Renal cortex interstitium (tissue), 15 donors: Measurements from ENCODE around the gene DNAJC16. TPM values are rescaled to one million over a fixed set of nuclear protein-coding genes. Genes with fewer than 3 reads are reported as not detected.
"Not testable (repeated sequence)": the region's sequence is repeated elsewhere in the genome, so short reads cannot be mapped to it uniquely, and the experiment has no call there.

ENCODE experiments used
- DNase-seq, 11 donors: peaks; one replicate each; pipeline ENCODE4 v3.0.0-alpha.2; 2013; ENCODE audit warnings: low read depth in 9 of 11, low spot score in 4 of 11; ENCODE audit errors: extremely low read depth in 1 of 11
- long read RNA-seq, 16 experiments: transcript quantifications; one replicate each; lab custom pipeline, GENCODE V29; 2026
- polyA plus RNA-seq, 3 donors: library from polyadenylated mRNA; unstranded; fragments of 120-200 nt; gene quantifications; one replicate each; pipeline ENCODE4 v1.2.1, GENCODE V29; 2013; ENCODE audit not compliant: insufficient read length in 3 of 3

DNAJC16 gene
- 10 to 100 TPM; 27.0 to 40.5 (median 31.6) TPM for polyA plus RNA-seq
- long read RNA-seq, donor 1, full-length matches to known transcripts, result 4 of 21 reads
- long read RNA-seq, donor 1, partial matches to known transcripts, result 17 of 21 reads
- long read RNA-seq, donor 1, other reads (novel, unspliced or antisense), result 0 of 21 reads
- long read RNA-seq, donor 2, full-length matches to known transcripts, result 3 of 20 reads
- long read RNA-seq, donor 2, partial matches to known transcripts, result 17 of 20 reads
- long read RNA-seq, donor 2, other reads (novel, unspliced or antisense), result 0 of 20 reads
- long read RNA-seq, donor 3, full-length matches to known transcripts, result 4 of 31 reads
- long read RNA-seq, donor 3, partial matches to known transcripts, result 27 of 31 reads
- long read RNA-seq, donor 3, other reads (novel, unspliced or antisense), result 0 of 31 reads
- long read RNA-seq, donor 4, full-length matches to known transcripts, result 2 of 38 reads
- long read RNA-seq, donor 4, partial matches to known transcripts, result 36 of 38 reads
- long read RNA-seq, donor 4, other reads (novel, unspliced or antisense), result 0 of 38 reads
- long read RNA-seq, donor 5, result 0 reads
- long read RNA-seq, donor 6, full-length matches to known transcripts, result 6 of 25 reads
- long read RNA-seq, donor 6, partial matches to known transcripts, result 19 of 25 reads
- long read RNA-seq, donor 6, other reads (novel, unspliced or antisense), result 0 of 25 reads
- long read RNA-seq, donor 7, full-length matches to known transcripts, result 2 of 24 reads
- long read RNA-seq, donor 7, partial matches to known transcripts, result 22 of 24 reads
- long read RNA-seq, donor 7, other reads (novel, unspliced or antisense), result 0 of 24 reads
- long read RNA-seq, donor 8, full-length matches to known transcripts, result 4 of 89 reads
- long read RNA-seq, donor 8, partial matches to known transcripts, result 59 of 89 reads
- long read RNA-seq, donor 8, other reads (novel, unspliced or antisense), result 26 of 89 reads
- long read RNA-seq, donor 9, partial matches to known transcripts, result 7 of 7 reads
- long read RNA-seq, donor 9, other reads (novel, unspliced or antisense), result 0 of 7 reads
- long read RNA-seq, donor 10, full-length matches to known transcripts, result 1 of 17 reads
- long read RNA-seq, donor 10, partial matches to known transcripts, result 16 of 17 reads
- long read RNA-seq, donor 10, other reads (novel, unspliced or antisense), result 0 of 17 reads
- long read RNA-seq, donor 11, full-length matches to known transcripts, result 1 of 21 reads
- long read RNA-seq, donor 11, partial matches to known transcripts, result 20 of 21 reads
- long read RNA-seq, donor 11, other reads (novel, unspliced or antisense), result 0 of 21 reads
- long read RNA-seq, donor 12, full-length matches to known transcripts, result 2 of 7 reads
- long read RNA-seq, donor 12, partial matches to known transcripts, result 5 of 7 reads
- long read RNA-seq, donor 12, other reads (novel, unspliced or antisense), result 0 of 7 reads
- long read RNA-seq, donor 13, full-length matches to known transcripts, result 4 of 46 reads
- long read RNA-seq, donor 13, partial matches to known transcripts, result 42 of 46 reads
- long read RNA-seq, donor 13, other reads (novel, unspliced or antisense), result 0 of 46 reads
- long read RNA-seq, donor 14, full-length matches to known transcripts, result 2 of 25 reads
- long read RNA-seq, donor 14, partial matches to known transcripts, result 18 of 25 reads
- long read RNA-seq, donor 14, other reads (novel, unspliced or antisense), result 5 of 25 reads
- long read RNA-seq, donor 15, partial matches to known transcripts, result 8 of 8 reads
- long read RNA-seq, donor 15, other reads (novel, unspliced or antisense), result 0 of 8 reads
- long read RNA-seq, donor 16, full-length matches to known transcripts, result 9 of 67 reads
- long read RNA-seq, donor 16, partial matches to known transcripts, result 58 of 67 reads
- long read RNA-seq, donor 16, other reads (novel, unspliced or antisense), result 0 of 67 reads

GRCh38 chr1:15526490-15527339, at the start of gene DNAJC16:
DNAJC16 (plus strand) TSS chr1:15526848; CDS start chr1:15529106, 2,258 bp downstream.
- DNase-seq, result peak; percentile 99 to 100 (median 100)

GRCh38 chr1:15476927-15477326, 49.7 kb upstream of the DNAJC16 start:
- no peak for DNase-seq

GRCh38 chr1:15477646-15478212, 48.9 kb upstream of the DNAJC16 start:
- no peak for DNase-seq

GRCh38 chr1:15479654-15480347, 46.8 kb upstream of the DNAJC16 start:
- DNase-seq, result no peak

- DNase-seq, result not testable (repeated sequence)
Observed at GRCh38 chr1:15482455-15482854, 44.2 kb upstream of the DNAJC16 start.

- DNase-seq, result not testable (repeated sequence)
Observed at GRCh38 chr1:15482983-15483543, 43.6 kb upstream of the DNAJC16 start.

- no peak for DNase-seq
Observed at GRCh38 chr1:15483971-15484370, 42.7 kb upstream of the DNAJC16 start.

GRCh38 chr1:15484443-15484842, 42.2 kb upstream of the DNAJC16 start:
- DNase-seq, result not testable (repeated sequence)

GRCh38 chr1:15485636-15486035, 41.0 kb upstream of the DNAJC16 start:
- DNase-seq, result no peak

GRCh38 chr1:15486844-15487610, 39.6 kb upstream of the DNAJC16 start:
- DNase-seq, result not testable (repeated sequence)

GRCh38 chr1:15488371-15488770, 38.3 kb upstream of the DNAJC16 start:
- DNase-seq, result no peak

GRCh38 chr1:15489052-15489736, 37.5 kb upstream of the DNAJC16 start:
- no peak for DNase-seq

- not testable (repeated sequence) for DNase-seq
Observed at GRCh38 chr1:15491010-15491409, 35.6 kb upstream of the DNAJC16 start.

- DNase-seq, result no peak
Observed at GRCh38 chr1:15492596-15492995, 34.1 kb upstream of the DNAJC16 start.
